SKM-1 (cell line): ENCODE data around the gene COX5B.
"Not testable (repeated sequence)": the region's sequence is repeated elsewhere in the genome, so short reads cannot be mapped to it uniquely, and the experiment has no call there.

Source experiments
- DNase-seq: peaks from one replicate; lab custom pipeline; 2025; ENCODE audit not compliant: unreplicated experiment; lab: John Stamatoyannopoulos, UW

The COX5B gene

GRCh38 chr2:97645695-97646629 is at the start of gene COX5B:
Gene COX5B (plus strand): TSS chr2:97646062. CDS start chr2:97646087, 25 bp downstream.
- DNase-seq, result peak; percentile 91

- DNase-seq, result not testable (repeated sequence)
These were observed 49.7 kb upstream of the COX5B start for GRCh38 chr2:97596180-97596579.

GRCh38 chr2:97601537-97601936 is 44.3 kb upstream of the COX5B start:
- DNase-seq, result not testable (repeated sequence)

GRCh38 chr2:97605109-97605508 is 40.8 kb upstream of the COX5B start:
- not testable (repeated sequence) for DNase-seq

- DNase-seq, result not testable (repeated sequence)
These were observed 40.1 kb upstream of the COX5B start for GRCh38 chr2:97605524-97606339.

- DNase-seq, result not testable (repeated sequence)
These were observed 37.1 kb upstream of the COX5B start for GRCh38 chr2:97608745-97609144.

GRCh38 chr2:97611895-97612294 is 34.0 kb upstream of the COX5B start:
- not testable (repeated sequence) for DNase-seq

GRCh38 chr2:97615746-97616145 is 30.1 kb upstream of the COX5B start:
- DNase-seq, result not testable (repeated sequence)

GRCh38 chr2:97617911-97618310 is 28.0 kb upstream of the COX5B start:
- DNase-seq, result no peak

- DNase-seq, result not testable (repeated sequence)
These were observed 26.7 kb upstream of the COX5B start for GRCh38 chr2:97618939-97619827.

- not testable (repeated sequence) for DNase-seq
These were observed 25.4 kb upstream of the COX5B start for GRCh38 chr2:97620492-97620891.

GRCh38 chr2:97622976-97623375 is 22.9 kb upstream of the COX5B start:
- DNase-seq, result not testable (repeated sequence)

GRCh38 chr2:97625354-97626048 is 20.4 kb upstream of the COX5B start:
- not testable (repeated sequence) for DNase-seq

GRCh38 chr2:97626049-97626430 is 19.8 kb upstream of the COX5B start:
- DNase-seq, result not testable (repeated sequence)

GRCh38 chr2:97644023-97644717 is 1.7 kb upstream of the COX5B start:
- DNase-seq, result no peak

- peak; percentile 39 for DNase-seq
These were observed 659 bp upstream of the COX5B start for GRCh38 chr2:97645112-97645694.

GRCh38 chr2:97646977-97647376 is 1.1 kb downstream of the COX5B start:
- no peak for DNase-seq

GRCh38 chr2:97651114-97651513 is 5.3 kb downstream of the COX5B start:
- no peak for DNase-seq

GRCh38 chr2:97653473-97653872 is 7.6 kb downstream of the COX5B start:
- DNase-seq, result no peak
